ENCODE data around the gene BPI. TPM values are rescaled to one million over a fixed set of nuclear protein-coding genes. Genes with fewer than 3 reads are reported as not detected.

The BPI gene
- total RNA-seq, 1 experiment from 2014 or later, result not detected

DNA sequence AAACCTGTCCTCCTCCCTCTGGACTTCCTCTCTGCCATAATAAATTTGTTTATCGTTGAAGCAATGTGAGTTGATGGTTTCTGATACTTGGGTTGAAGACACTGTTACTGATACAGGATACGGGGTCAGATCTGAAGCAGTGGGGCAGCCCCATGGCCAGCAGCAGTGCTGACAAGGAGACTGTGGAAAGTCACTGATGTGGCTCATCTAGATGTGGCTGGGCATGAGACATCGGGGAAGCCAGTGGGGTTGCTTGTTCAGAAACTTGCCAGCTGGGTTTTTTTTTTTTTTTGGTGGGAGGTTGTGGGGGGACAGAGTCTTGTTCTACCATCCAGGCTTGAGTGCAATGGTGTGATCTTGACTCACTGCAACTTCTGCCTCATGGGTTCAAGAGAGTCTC, 2.6 kb upstream of the BPI start:
- peaks cover 3% of the 10 kb centered on the region for H3K27me3 Mint-ChIP-seq (ENCODE audit: low read depth)
- H3K4me1 Mint-ChIP-seq, result peaks cover 9 to 25% of the 10 kb centered on the region in 2 experiments
- no peak overlapping the region for H3K9ac ChIP-seq (ENCODE audit: extremely low read depth, insufficient read length, low read length)
- no peaks in the 10 kb centered on the region for H3K23me2 ChIP-seq (ENCODE audit: insufficient read length, low read depth, low read length, poor library complexity, severe bottlenecking)
- no peaks in the 10 kb centered on the region for H3K27me3 ChIP-seq (ENCODE audit: insufficient read depth, low read length)
- H3K27ac Mint-ChIP-seq, result no peak overlapping the region
- H2BK15ac ChIP-seq (ENCODE audit: low read depth, low read length), result no peak overlapping the region
- H4K8ac ChIP-seq (replicated peaks; ENCODE audit: insufficient read length, low read depth, low read length), result no peak overlapping the region
- no peak overlapping the region for H3K4me3 Mint-ChIP-seq
- no peak overlapping the region for H2AFZ ChIP-seq (ENCODE audit: low read length)
- no peak overlapping the region for H3K4me2 ChIP-seq (ENCODE audit: insufficient read depth, insufficient read length, low read length)
- H2BK120ac ChIP-seq (ENCODE audit: low read depth, low read length, poor library complexity, severe bottlenecking), result no peak overlapping the region
- TF ChIP-seq, protein P1, sequence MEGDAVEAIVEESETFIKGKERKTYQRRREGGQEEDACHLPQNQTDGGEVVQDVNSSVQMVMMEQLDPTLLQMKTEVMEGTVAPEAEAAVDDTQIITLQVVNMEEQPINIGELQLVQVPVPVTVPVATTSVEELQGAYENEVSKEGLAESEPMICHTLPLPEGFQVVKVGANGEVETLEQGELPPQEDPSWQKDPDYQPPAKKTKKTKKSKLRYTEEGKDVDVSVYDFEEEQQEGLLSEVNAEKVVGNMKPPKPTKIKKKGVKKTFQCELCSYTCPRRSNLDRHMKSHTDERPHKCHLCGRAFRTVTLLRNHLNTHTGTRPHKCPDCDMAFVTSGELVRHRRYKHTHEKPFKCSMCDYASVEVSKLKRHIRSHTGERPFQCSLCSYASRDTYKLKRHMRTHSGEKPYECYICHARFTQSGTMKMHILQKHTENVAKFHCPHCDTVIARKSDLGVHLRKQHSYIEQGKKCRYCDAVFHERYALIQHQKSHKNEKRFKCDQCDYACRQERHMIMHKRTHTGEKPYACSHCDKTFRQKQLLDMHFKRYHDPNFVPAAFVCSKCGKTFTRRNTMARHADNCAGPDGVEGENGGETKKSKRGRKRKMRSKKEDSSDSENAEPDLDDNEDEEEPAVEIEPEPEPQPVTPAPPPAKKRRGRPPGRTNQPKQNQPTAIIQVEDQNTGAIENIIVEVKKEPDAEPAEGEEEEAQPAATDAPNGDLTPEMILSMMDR (conservative IDR thresholded peaks at IDR 0.05), result no peak
- no peak overlapping the region for H2BK20ac ChIP-seq (ENCODE audit: low read depth, low read length, poor library complexity, severe bottlenecking)
- H4K5ac ChIP-seq (ENCODE audit: insufficient read length, low read depth, low read length), result no peak overlapping the region
- H4K20me1 ChIP-seq (ENCODE audit: control insufficient read depth, insufficient read depth, insufficient read length), result peaks cover 2% of the 10 kb centered on the region
- no peak overlapping the region for H3T11ph ChIP-seq (ENCODE audit: low read length)
- no peak overlapping the region for H3K56ac ChIP-seq (ENCODE audit: insufficient read length, low read depth, low read length)
- no peaks in the 10 kb centered on the region for H3K36me3 Mint-ChIP-seq (ENCODE audit: insufficient read depth in 1 of 3, low read depth in 3 of 3)
- H2AK5ac ChIP-seq (ENCODE audit: insufficient read length, low read length), result no peak overlapping the region
- no CpG with 5 or more reads among the region's 3 CpGs for WGBS (ENCODE audit: extremely low coverage, insufficient read length, low lambda C conversion rate)
- no peaks in the 10 kb centered on the region for H3K4me1 ChIP-seq (ENCODE audit: insufficient read depth, low read length)
- H3K18ac ChIP-seq (ENCODE audit: insufficient read length, low read depth, low read length), result no peak overlapping the region
- H4K91ac ChIP-seq (ENCODE audit: insufficient read length, low read depth, low read length), result no peak overlapping the region
- H3K14ac ChIP-seq (ENCODE audit: insufficient read depth, low read length), result no peak overlapping the region
- H2BK5ac ChIP-seq (ENCODE audit: insufficient read length, low read length), result no peak overlapping the region
- H3K79me2 ChIP-seq (ENCODE audit: insufficient read depth, low read length), result no peaks in the 10 kb centered on the region
- H3K4ac ChIP-seq (ENCODE audit: low read depth, low read length), result no peak overlapping the region
- no peaks in the 10 kb centered on the region for H3K9me3 ChIP-seq (ENCODE audit: control insufficient read depth, low read depth, low read length)
- H3K9me3 Mint-ChIP-seq, result no peaks in the 10 kb centered on the region
- no peak for DNase-seq
- no peak overlapping the region for H2BK12ac ChIP-seq (ENCODE audit: insufficient read length, low read depth, low read length)
- H3K27ac ChIP-seq (ENCODE audit: insufficient read length, low read depth, low read length), result no peak overlapping the region
- H3K23ac ChIP-seq (ENCODE audit: insufficient read length, low read depth, low read length), result no peak overlapping the region
- H3K79me1 ChIP-seq (ENCODE audit: insufficient read depth, low read depth, low read length, poor library complexity, severe bottlenecking), result no peaks in the 10 kb centered on the region
